IMR-90 (cell line): ENCODE results near the gene MICAL2. TPM values are rescaled to one million over a fixed set of nuclear protein-coding genes. Genes with fewer than 3 reads are reported as not detected.

Source experiments
- ATAC-seq: fragments of 200-7000 bp; cut with Tn5 transposase; 2 replicates; pipeline ENCODE4 v1.9.1; 2020; ENCODE audit warnings: low read depth, mild to moderate bottlenecking, moderate library complexity
- BruUV-seq: library from RNA; stranded (reverse); fragments of 400-500 nt; replicated peaks from 2 replicates; lab custom pipeline; 2021; lab: Mats Ljungman, UMichigan
- CTCF ChIA-PET: fragments of 300-600 bp; formaldehyde crosslinking; extraction: SDS; loops from one replicate; lab custom pipeline; 2021; ENCODE audit warnings: antibody characterized with exemption; lab: Yijun Ruan, JAX
- POLR2A ChIA-PET: fragments of 300-600 bp; sonication (Branson Sonifier 250); formaldehyde crosslinking; loops from one replicate; lab custom pipeline; 2022; ENCODE audit warnings: antibody characterized with exemption; ENCODE audit not compliant: unreplicated experiment; lab: Charles Lee
- DNase-seq: peaks from one replicate; pipeline ENCODE4 v3.0.0; 2013
- H2AFZ ChIP-seq: replicated peaks from 2 replicates; pipeline ENCODE3; 2013; ENCODE audit warnings: low read length, mild to moderate bottlenecking; ENCODE audit not compliant: poor library complexity
- H2AK5ac ChIP-seq: 2 replicates; pipeline ENCODE4 v1.6.1; 2013; ENCODE audit warnings: low read depth, low read length, inconsistent platforms
- H2AK9ac ChIP-seq: replicated peaks from 2 replicates; pipeline ENCODE3; 2013; ENCODE audit warnings: mild to moderate bottlenecking, low read depth, low read length, moderate library complexity; ENCODE audit not compliant: poor library complexity
- H2BK120ac ChIP-seq: 2 replicates; pipeline ENCODE4 v1.6.1; 2013; ENCODE audit warnings: low read depth, low read length, inconsistent platforms
- H2BK15ac ChIP-seq: 3 replicates; pipeline ENCODE4 v1.6.1; 2013; ENCODE audit warnings: low read depth, low read length, inconsistent platforms
- H2BK20ac ChIP-seq: 2 replicates; pipeline ENCODE4 v1.6.1; 2013; ENCODE audit warnings: low read depth, mild to moderate bottlenecking, inconsistent platforms, low read length, moderate library complexity
- H2BK5ac ChIP-seq: 2 replicates; pipeline ENCODE4 v1.6.1; 2013; ENCODE audit warnings: mild to moderate bottlenecking, low read depth, low read length, inconsistent platforms; ENCODE audit not compliant: poor library complexity, severe bottlenecking
- H3K14ac ChIP-seq: replicated peaks from 2 replicates; pipeline ENCODE4 v1.6.1; 2013; ENCODE audit warnings: low read depth, low read length, inconsistent platforms
- H3K18ac ChIP-seq: 2 replicates; pipeline ENCODE4 v1.6.1; 2013; ENCODE audit warnings: low read depth, low read length, control low read depth
- H3K23ac ChIP-seq: 2 replicates; pipeline ENCODE4 v1.6.1; 2013; ENCODE audit warnings: low read depth, low read length, inconsistent platforms
- H3K27ac ChIP-seq: 2 replicates; pipeline ENCODE4 v1.5.1; 2013; ENCODE audit warnings: mild to moderate bottlenecking, control low read depth, low read length; ENCODE audit not compliant: insufficient read depth
- H3K27me3 ChIP-seq: 2 replicates; pipeline ENCODE4 v1.6.1; 2013; ENCODE audit warnings: low read length; ENCODE audit not compliant: control insufficient read depth, insufficient read depth
- H3K36me3 ChIP-seq: 2 replicates; pipeline ENCODE4 v1.6.1; 2013; ENCODE audit warnings: low read length, mixed read lengths; ENCODE audit not compliant: control insufficient read depth, insufficient read depth
- H3K4ac ChIP-seq: 2 replicates; pipeline ENCODE4 v1.6.1; 2013; ENCODE audit warnings: low read depth, low read length, inconsistent platforms
- H3K4me1 ChIP-seq: 2 replicates; pipeline ENCODE4 v1.6.1; 2013; ENCODE audit warnings: low read length, mixed read lengths; ENCODE audit not compliant: control insufficient read depth, insufficient read depth
- H3K4me2 ChIP-seq: 2 replicates; pipeline ENCODE4 v1.6.1; 2013; ENCODE audit warnings: low read depth, mild to moderate bottlenecking, control low read depth, low read length, moderate library complexity
- H3K4me3 ChIP-seq: 2 replicates; pipeline ENCODE4 v1.5.1; 2013; ENCODE audit warnings: low read depth, mild to moderate bottlenecking, control low read depth, low read length, moderate library complexity; ENCODE audit not compliant: insufficient read depth
- H3K56ac ChIP-seq: 2 replicates; pipeline ENCODE4 v1.6.1; 2013; ENCODE audit warnings: low read length, inconsistent platforms; ENCODE audit not compliant: insufficient read depth; ENCODE audit errors: extremely low read depth
- H3K79me1 ChIP-seq, 2 experiments: 2 replicates each; pipeline ENCODE4 v1.6.1; 2013; ENCODE audit warnings: low read length in 2 of 2, inconsistent platforms in 1 of 2, low read depth in 1 of 2
- H3K9ac ChIP-seq: 2 replicates; pipeline ENCODE4 v1.6.1; 2013; ENCODE audit warnings: low read depth, low read length, control low read depth
- H3K9me1 ChIP-seq: 2 replicates; pipeline ENCODE4 v1.6.1; 2013; ENCODE audit warnings: low read length, inconsistent platforms; ENCODE audit not compliant: insufficient read depth
- H3K9me3 ChIP-seq: 2 replicates; pipeline ENCODE4 v1.6.1; 2013; ENCODE audit warnings: low read length; ENCODE audit not compliant: control insufficient read depth, insufficient read depth
- H4K20me1 ChIP-seq: 2 replicates; pipeline ENCODE4 v1.6.1; 2013; ENCODE audit warnings: low read length, inconsistent platforms; ENCODE audit not compliant: insufficient read depth
- H4K5ac ChIP-seq: 2 replicates; pipeline ENCODE4 v1.6.1; 2013; ENCODE audit warnings: mild to moderate bottlenecking, low read depth, low read length, control low read depth
- H4K8ac ChIP-seq, 2 experiments: 2 replicates each; pipeline ENCODE4 v1.6.1; 2013; ENCODE audit warnings: low read depth in 2 of 2, low read length in 2 of 2, control low read depth in 1 of 2, inconsistent platforms in 1 of 2
- H4K91ac ChIP-seq: 2 replicates; pipeline ENCODE4 v1.6.1; 2013; ENCODE audit warnings: low read depth, low read length, inconsistent platforms; ENCODE audit not compliant: insufficient read depth
- CHD1 ChIP-seq: IDR thresholded peaks from 2 replicates; pipeline ENCODE4 v1.6.1; 2012; ENCODE audit warnings: low read depth, low read length, improper control_type of control experiment
- RFX5 ChIP-seq: IDR thresholded peaks from 2 replicates; pipeline ENCODE4 v1.8.0; 2012; ENCODE audit warnings: low read depth, mild to moderate bottlenecking, low read length, moderate library complexity
- WGBS, 2 experiments: methylation state at CpG; one replicate each; pipeline versions ENCODE4 v1.1.5 to v1.1.7; 2013; ENCODE audit warnings: missing lambda C conversion rate in 2 of 2; ENCODE audit not compliant: insufficient read length in 1 of 2; ENCODE audit errors: extremely low coverage in 2 of 2; 5-methylcytosine and 5-hydroxymethylcytosine counted together
- dilution Hi-C: fragments of 300-500 bp; cut with HindIII; formaldehyde crosslinking; loops from one replicate; pipeline ENCODE4 v1.14.3; 2018; ENCODE audit warnings: low sequenced_read_pairs; ENCODE audit not compliant: unreplicated experiment
- in situ Hi-C: fragments of 300-500 bp; cut with MboI; formaldehyde crosslinking; loops from 3 replicates; pipeline ENCODE4 v1.14.3; 2019; ENCODE audit warnings: low sequenced_read_pairs, inconsistent platforms, mixed read lengths
- intact Hi-C: fragments of 100-400 bp; cut with micrococcal nuclease; formaldehyde crosslinking; loops from 2 replicates; pipeline ENCODE4 v1.10.0; 2022
- polyA plus RNA-seq, 3 experiments: library from polyadenylated mRNA; depleted of rRNA; stranded (reverse); fragments of >200 nt; gene quantifications; 2 replicates each; pipeline ENCODE4 v1.2.3, GENCODE V29; 2012; ENCODE audit warnings: low replicate concordance in 1 of 3
- total RNA-seq: library from RNA; depleted of rRNA; stranded (reverse); fragments of >200 nt; gene quantifications from 2 replicates; pipeline ENCODE4 v1.2.3, GENCODE V29; 2012
- TF ChIP-seq, protein P1 (sequence below): fragments of 150-350 bp; IDR thresholded peaks from 2 replicates; pipeline ENCODE4 v1.6.1; 2017; ENCODE audit warnings: mild to moderate bottlenecking, antibody characterized with exemption, low read length, low read depth

MICAL2 gene
- total and polyA plus RNA-seq, 2 of the 4 experiments (the other 2 are of a cell fraction), result 170 to 336 TPM

DNA sequence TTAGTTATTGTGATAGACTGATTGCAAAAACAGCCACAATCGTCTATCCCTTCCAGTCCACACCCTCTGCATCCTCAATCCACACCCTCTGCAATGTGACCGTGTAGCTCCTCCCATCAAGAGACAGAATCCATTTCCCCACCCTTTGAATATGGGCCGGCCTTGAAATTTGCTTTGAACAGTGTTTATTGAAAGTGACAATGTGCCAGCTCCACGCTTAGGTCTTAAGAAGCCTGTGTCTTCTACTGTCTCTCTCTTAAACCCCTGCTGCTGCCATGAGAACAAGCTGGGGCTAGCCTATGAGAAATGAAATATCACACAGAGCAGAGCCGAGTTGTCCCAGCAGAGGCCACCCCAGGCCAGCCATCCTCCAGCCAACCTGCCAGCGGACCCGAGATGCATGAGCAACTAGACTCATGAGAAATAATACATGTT, 22.3 kb upstream of the MICAL2 start (continued):
- TF ChIP-seq, protein P1, sequence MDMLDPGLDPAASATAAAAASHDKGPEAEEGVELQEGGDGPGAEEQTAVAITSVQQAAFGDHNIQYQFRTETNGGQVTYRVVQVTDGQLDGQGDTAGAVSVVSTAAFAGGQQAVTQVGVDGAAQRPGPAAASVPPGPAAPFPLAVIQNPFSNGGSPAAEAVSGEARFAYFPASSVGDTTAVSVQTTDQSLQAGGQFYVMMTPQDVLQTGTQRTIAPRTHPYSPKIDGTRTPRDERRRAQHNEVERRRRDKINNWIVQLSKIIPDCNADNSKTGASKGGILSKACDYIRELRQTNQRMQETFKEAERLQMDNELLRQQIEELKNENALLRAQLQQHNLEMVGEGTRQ, result 0 out of 2 replicates have a peak, but pooled peaks have one; percentile 2

- Histone ChIP-seq H3K27ac (peak overlapping the region; percentile 35; the same call in 1 of the 2 replicates), H4K8ac (peak overlapping the region; percentile 99 to 100), H2BK15ac (peak overlapping the region; percentile 99), H3K4me1 (peaks cover 36% of the 10 kb centered on the region), H2BK120ac (peak overlapping the region; percentile 100), H3K9me1 (peaks cover 34% of the 10 kb centered on the region), H3K9me3 (no peaks in the 10 kb centered on the region), H3K4me3 (no peak overlapping the region), H2BK20ac (peak overlapping the region; percentile 100), H3K18ac (peak overlapping the region; percentile 45; the same call in 1 of the 2 replicates), H3K23ac (peak overlapping the region; percentile 47), H4K91ac (peak overlapping the region; percentile 91), H4K5ac (peak overlapping the region; percentile 78; the same call in 1 of the 2 replicates), H3K36me3 (no peaks in the 10 kb centered on the region), H3K27me3 (no peaks in the 10 kb centered on the region), H3K9ac (no peak overlapping the region), H2AK5ac (peak overlapping the region; percentile 100), H3K56ac (no peak overlapping the region; the same call in 1 of the 2 replicates), H4K20me1 (no peaks in the 10 kb centered on the region), H2AFZ (no peak overlapping the region), H2AK9ac (peak overlapping the region; percentile 80), H2BK5ac (peak overlapping the region; percentile 100), H3K79me1 (peaks cover 8 to 62% of the 10 kb centered on the region in 2 experiments; a peak in 3 of 4 replicates), H3K14ac (peak overlapping the region; percentile 100), H3K4ac (peak overlapping the region; percentile 100), H3K4me2 (no peak overlapping the region; the same call in 1 of the 2 replicates)
- no peak for ATAC-seq
- BruUV-seq, result no TSS peak
- ChIA-PET POLR2A (interaction anchor here (0.6 to 3.4 kb wide), 6 partner anchors 22 to 196 kb away, joined by 3 to 17 read pairs (median 3); partner anchors contain the start of gene MICAL2), CTCF (interaction anchor here (2.8 kb wide), 1 partner anchor 193 kb away, joined by 17 read pairs; no protein-coding TSS in a partner anchor)
- no peak for DNase-seq
- dilution Hi-C loops (no loop called here), in situ Hi-C loops (no loop called here), intact Hi-C loops (loop anchor here (1.0 to 10.0 kb wide), 2 partner anchors 146 to 194 kb away; no protein-coding TSS in a partner anchor)
- 100% methylated on average over 4 of the region's 9 CpGs; no CpG with 5 or more reads in 1 of the 2 experiments for WGBS, 2 experiments
- TF ChIP-seq RFX5, result no peak
- TF ChIP-seq CHD1, result no peak
Measured at GRCh38 chr11:12088531-12088930, 21.9 kb upstream of the MICAL2 start.
